ENCODE measurements around the gene SMU1.

- no peak for TF ChIP-seq POLR2A (IDR thresholded peaks at IDR 0.05; ENCODE audit: low read depth, low read length)
- no peak for TF ChIP-seq TAF1 (IDR thresholded peaks at IDR 0.05; ENCODE audit: low read depth, low read length)
- no peak for TF ChIP-seq POLR2AphosphoS5 (IDR thresholded peaks at IDR 0.05; ENCODE audit: low read depth, low read length)
- no peak for TF ChIP-seq POU2F2 (IDR thresholded peaks at IDR 0.05; ENCODE audit: low read depth, low read length)
These were observed 56.7 kb downstream of the SMU1 start for GRCh38 chr9:33019797-33020196.
